ENCODE measurements around the gene HIPK1.
A peak's percentile ranks its signal among the peaks of the same experiment; 100 is the strongest.

Gene HIPK1

DNA sequence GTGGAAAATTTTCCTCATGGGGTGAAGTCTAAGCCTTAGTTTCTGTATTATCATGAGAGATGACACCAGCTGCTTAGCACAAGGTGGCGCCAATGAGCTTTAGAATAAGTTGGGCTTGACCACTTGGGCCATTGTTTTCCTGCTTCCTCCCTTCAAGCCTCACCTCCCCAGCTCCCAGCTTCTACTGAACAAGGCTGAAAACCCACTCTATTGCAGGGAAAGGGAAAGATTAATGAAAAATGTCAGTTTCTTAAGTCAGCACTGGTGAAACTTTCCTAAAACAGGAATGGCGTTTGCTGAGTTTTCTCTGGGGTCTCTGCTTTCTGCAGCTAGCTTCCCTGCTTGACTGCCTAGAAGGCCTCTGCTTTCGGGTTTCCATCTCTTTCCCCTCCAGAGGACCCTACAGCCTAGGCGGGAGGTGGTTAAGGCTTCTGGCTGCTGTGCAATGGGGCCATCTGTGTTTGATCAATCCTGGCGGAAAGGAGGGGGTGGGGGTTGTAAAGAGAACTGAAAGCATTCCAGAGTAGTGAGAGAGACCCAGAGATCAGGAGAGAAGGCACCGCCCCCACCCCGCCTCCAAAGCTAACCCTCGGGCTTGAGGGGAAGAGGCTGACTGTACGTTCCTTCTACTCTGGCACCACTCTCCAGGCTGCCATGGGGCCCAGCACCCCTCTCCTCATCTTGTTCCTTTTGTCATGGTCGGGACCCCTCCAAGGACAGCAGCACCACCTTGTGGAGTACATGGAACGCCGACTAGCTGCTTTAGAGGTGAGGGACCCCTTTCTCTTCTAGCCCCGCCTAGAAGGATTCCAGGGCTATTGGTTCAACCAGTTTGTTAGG lies 50.0 kb downstream of the HIPK1 start, which contains the start of gene OLFML3:
TSS of gene OLFML3 (plus strand) at position 612 of the 840 bp plus-strand sequence. CDS start at position 655, 43 bp downstream.
- in situ Hi-C loops (cut with MboI; ENCODE audit: low sequenced_read_pairs, unreplicated experiment): no loop called here
- DNase-seq (ENCODE audit: low spot score): peak; percentile 66
- TF ChIP-seq, protein P1, sequence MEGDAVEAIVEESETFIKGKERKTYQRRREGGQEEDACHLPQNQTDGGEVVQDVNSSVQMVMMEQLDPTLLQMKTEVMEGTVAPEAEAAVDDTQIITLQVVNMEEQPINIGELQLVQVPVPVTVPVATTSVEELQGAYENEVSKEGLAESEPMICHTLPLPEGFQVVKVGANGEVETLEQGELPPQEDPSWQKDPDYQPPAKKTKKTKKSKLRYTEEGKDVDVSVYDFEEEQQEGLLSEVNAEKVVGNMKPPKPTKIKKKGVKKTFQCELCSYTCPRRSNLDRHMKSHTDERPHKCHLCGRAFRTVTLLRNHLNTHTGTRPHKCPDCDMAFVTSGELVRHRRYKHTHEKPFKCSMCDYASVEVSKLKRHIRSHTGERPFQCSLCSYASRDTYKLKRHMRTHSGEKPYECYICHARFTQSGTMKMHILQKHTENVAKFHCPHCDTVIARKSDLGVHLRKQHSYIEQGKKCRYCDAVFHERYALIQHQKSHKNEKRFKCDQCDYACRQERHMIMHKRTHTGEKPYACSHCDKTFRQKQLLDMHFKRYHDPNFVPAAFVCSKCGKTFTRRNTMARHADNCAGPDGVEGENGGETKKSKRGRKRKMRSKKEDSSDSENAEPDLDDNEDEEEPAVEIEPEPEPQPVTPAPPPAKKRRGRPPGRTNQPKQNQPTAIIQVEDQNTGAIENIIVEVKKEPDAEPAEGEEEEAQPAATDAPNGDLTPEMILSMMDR (IDR thresholded peaks at IDR 0.05; ENCODE audit: borderline replicate concordance, control extremely low read depth, extremely low read depth, insufficient read depth, missing control alignments): peak; percentile 65

DNA sequence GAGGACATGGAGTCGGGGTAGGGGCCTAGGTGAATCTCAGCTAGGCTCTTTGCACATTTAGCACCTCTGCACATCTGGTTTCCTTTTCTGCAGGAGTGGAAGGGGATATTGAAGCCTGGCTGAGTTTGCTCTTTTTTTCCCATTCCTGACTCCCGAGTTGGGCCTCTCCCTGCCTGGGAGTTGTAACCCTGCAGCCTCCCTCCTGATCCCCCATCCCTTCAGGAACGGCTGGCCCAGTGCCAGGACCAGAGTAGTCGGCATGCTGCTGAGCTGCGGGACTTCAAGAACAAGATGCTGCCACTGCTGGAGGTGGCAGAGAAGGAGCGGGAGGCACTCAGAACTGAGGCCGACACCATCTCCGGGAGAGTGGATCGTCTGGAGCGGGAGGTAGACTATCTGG lies 51.0 kb downstream of the HIPK1 start:
- TF ChIP-seq, protein P1 (IDR thresholded peaks at IDR 0.05; ENCODE audit: borderline replicate concordance, control extremely low read depth, extremely low read depth, insufficient read depth, missing control alignments): no peak
- in situ Hi-C loops (cut with MboI; ENCODE audit: low sequenced_read_pairs, unreplicated experiment): loop anchor here (10.0 kb wide), 1 partner anchor 295 kb away; no protein-coding TSS in a partner anchor
- no peak for DNase-seq (ENCODE audit: low spot score)

DNA sequence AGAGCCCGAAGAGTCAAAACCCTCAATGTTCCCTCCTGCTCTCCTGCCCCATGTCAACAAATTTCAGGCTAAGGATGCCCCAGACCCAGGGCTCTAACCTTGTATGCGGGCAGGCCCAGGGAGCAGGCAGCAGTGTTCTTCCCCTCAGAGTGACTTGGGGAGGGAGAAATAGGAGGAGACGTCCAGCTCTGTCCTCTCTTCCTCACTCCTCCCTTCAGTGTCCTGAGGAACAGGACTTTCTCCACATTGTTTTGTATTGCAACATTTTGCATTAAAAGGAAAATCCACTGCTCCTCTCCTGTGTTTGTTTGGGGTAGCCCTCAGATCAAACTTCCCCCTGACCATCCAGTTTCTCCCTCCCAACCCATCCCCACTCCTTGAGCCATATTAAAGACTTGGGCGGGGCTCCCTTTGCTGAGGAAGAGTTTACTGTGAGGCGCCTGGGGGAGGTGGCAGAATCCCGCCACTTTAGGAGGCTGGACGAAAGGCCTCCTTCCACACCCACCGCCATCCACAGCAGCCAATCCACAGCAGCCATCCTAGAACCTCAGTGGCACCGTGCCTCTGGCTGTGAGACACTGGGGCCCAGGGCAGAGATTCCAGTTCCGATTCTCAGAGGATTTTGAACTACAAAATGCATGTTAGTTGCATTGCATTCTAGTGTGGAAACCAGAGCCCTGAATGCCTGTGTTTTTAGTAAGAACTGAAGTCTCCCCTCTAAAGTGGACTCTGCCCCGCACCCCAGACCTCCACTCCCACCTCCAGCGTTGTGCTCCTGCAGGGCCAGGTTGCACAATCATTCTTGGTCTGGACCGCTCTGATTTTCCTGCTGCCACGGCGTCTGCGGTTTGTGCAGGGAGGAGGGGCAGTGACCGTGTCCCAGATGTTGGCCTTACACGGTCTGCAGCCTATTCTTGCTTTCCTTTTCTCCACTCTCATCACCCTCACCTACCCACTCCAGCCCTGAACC lies 53.1 kb downstream of the HIPK1 start:
- TF ChIP-seq, protein P1 (IDR thresholded peaks at IDR 0.05; ENCODE audit: borderline replicate concordance, control extremely low read depth, extremely low read depth, insufficient read depth, missing control alignments): no peak
- in situ Hi-C loops (cut with MboI; ENCODE audit: low sequenced_read_pairs, unreplicated experiment): loop anchor here (10.0 kb wide), 1 partner anchor 293 kb away; no protein-coding TSS in a partner anchor
- DNase-seq (ENCODE audit: low spot score): no peak

DNA sequence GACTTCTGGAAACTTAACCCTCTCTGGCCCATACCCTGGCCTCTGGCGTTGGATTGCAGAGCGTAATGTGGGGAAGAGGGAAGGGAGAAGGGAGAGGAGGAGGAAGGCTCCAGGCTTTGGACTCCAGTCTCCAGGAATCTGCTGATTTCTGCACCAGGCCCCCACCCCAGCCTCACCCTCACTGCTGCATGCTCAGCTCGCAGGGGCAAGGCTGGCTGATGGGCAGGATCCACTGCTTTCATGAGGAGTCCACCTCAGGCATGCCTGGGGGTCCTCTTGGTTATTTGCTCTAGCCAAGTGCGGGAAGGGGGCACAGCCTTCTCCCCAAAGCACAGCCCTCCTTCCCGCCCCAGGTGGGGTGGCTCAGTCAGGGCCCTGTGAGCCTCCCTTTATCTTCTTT lies 53.8 kb downstream of the HIPK1 start:
- TF ChIP-seq, protein P1 (IDR thresholded peaks at IDR 0.05; ENCODE audit: borderline replicate concordance, control extremely low read depth, extremely low read depth, insufficient read depth, missing control alignments): no peak
- DNase-seq (ENCODE audit: low spot score): no peak
- in situ Hi-C loops (cut with MboI; ENCODE audit: low sequenced_read_pairs, unreplicated experiment): loop anchor here (10.0 kb wide), 1 partner anchor 292 kb away; no protein-coding TSS in a partner anchor

DNA sequence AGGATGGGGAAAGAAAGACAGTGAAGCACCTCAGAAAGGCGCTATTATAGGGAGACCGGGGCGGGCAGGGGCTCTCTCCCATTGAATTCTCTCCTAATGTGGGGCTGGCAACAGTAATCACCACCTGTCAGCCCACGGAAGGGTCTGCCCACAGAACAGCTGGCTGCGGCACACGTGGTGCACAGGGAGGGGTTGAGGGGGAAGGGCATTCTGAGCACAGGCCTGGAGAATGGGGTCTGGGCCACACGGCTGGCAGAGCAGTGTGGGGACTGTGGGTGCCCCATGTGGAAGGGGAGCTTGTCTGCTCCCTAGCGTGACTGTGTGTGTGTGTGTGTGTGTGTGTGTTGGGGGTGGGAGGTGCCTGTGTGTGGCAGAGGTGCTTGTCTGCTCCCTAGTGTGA lies 54.3 kb downstream of the HIPK1 start:
- TF ChIP-seq, protein P1 (IDR thresholded peaks at IDR 0.05; ENCODE audit: borderline replicate concordance, control extremely low read depth, extremely low read depth, insufficient read depth, missing control alignments): no peak
- no peak for DNase-seq (ENCODE audit: low spot score)
- in situ Hi-C loops (cut with MboI; ENCODE audit: low sequenced_read_pairs, unreplicated experiment): loop anchor here (10.0 kb wide), 1 partner anchor 291 kb away; no protein-coding TSS in a partner anchor

DNA sequence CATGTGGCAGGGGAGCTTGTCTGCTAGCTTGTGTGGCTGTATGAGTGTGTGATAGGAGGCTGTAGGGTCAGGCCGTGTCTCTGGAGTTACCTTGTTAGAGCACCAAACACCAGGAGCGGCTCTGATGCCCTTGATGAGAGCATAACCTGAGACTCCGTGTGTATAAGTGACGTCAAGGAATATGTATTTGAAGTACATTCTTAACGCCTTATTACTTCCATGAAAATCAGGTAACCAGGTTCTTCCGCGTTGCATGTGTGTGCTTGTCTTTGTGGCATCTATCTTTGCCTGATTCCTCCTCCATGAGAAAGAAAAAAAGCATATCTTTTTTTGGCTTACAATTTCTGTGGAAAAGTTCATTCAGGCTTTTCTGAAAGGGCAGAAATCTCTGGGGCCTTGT lies 54.7 kb downstream of the HIPK1 start:
- in situ Hi-C loops (cut with MboI; ENCODE audit: low sequenced_read_pairs, unreplicated experiment): loop anchor here (10.0 kb wide), 1 partner anchor 291 kb away; no protein-coding TSS in a partner anchor
- DNase-seq (ENCODE audit: low spot score): no peak
- TF ChIP-seq, protein P1 (IDR thresholded peaks at IDR 0.05; ENCODE audit: borderline replicate concordance, control extremely low read depth, extremely low read depth, insufficient read depth, missing control alignments): no peak

Measured in GM13976 (cell line).